ENCODE measurements around the gene RHOU.

RHOU gene

DNA sequence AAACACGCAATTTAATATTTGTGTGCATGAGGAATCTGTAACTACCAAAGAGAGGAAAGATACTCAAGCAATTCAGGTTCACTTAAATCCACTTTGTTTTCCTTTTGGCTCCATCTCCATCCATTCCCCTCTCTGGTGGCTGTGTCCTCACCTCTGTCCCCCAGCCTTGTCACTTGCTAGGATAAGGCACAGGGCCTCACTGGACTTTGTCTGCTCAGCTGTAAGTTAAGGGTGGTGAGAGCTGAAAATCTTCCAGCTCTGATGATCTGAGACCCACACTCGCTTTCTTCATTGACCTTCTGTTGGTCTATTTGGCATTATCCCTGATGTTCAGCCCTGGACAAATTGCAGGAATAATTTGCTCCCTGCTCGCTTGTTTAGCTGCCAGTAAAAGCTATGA lies 56.5 kb downstream of the RHOU start:
- DNase-seq, result no peak

DNA sequence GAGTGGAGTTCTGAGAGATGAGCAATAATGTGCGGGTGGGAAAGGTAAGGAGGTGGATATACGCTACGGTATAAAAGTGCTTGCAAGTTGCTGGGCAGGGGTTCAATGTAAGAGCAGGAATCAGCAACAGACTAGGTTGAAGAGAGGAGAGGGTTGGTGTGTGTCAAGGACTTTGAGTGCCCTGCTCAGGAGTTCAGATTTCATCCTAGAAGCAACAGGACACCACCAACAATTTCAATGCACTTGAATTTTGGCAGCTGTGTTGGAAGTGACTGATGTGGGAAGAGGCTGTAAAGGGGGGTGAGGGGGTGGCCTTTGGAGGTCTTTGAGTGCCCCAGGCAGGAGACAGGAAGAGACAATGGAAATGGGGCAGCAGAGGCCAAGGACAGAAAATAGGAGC lies 57.3 kb downstream of the RHOU start:
- DNase-seq, result no peak

DNA sequence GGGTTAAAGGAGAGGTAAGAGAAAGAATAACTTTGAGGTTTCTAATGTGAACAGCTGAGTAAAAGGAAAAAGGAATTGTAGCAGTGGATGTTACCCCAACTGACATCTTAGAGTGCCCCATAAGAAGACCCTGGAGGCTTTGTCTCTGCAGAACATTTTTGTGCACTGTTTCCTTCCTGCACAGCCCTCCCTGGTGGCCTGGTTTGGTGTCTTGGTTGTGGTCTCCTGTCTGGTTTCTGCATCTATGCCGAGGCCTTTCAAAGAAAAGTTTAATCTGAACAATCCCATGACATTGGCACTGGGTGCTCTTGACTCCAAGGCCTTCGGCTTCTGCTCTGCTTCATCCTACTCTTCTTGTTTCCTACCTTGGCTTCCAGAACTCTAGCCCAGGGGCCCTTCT lies 57.8 kb downstream of the RHOU start:
- no peak for DNase-seq

DNA sequence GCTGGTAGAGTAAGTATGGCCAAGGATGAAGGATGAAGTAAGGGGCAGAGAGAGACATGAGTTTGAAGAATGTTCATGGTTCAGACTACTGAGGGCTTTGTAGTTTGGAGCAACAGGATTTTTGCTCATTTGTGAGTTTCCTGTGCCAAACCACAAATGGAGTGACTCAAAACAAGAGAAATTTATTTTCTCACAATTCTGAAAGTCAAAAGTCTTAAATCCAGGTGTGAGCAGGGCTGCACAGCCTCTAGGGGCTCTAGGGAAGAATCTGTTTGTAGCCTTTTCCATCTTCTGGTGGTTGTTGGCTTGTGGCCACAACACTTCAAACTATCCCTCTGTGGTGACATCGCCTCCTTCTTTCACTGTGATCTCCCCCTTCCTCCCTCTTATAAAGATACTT lies 58.9 kb downstream of the RHOU start:
- DNase-seq, result no peak

DNA sequence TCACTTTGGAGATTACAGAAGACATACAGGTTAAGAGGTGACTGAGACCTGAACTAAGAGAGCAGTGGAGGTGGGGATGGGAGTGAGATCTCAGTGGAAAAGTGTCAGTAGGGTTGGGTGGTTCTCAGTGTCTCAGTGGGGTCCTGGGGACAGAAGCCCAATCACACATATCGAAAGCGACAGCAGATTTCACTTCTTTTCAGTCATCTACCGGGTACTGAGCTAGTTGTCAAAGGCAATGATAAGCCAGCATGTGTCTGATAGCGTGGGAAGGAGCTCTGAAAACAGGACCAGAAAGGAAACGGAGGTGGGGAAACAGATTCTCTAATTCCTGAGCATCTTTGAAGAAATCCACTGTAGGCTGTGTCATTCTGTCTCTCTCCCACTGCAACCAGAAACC lies 59.5 kb downstream of the RHOU start:
- DNase-seq, result no peak

DNA sequence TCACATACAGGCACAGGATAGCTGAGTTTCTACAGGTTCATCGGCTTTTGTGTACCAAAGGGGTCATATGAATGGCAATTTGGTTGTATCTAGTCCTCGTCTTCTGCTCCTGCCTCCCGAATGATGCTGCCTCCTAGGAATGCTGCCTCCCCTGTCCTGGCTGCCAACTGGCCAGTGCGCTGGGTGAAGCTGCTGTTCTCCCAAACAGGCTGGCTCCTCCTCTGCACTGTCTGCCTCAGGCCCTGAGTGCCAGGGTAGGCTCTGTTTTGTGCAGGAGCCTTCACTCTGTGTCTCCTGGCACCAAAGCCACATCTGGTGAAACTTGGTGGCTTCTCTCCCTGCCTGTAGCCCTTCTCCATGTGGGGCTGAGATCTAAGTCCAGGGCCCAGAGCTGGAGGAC lies 60.3 kb downstream of the RHOU start:
- no peak for DNase-seq

All from amniotic stem cell (primary cell).